KOPT-K1 (cell line): ENCODE results near the gene CDC42SE2.
"Not testable (repeated sequence)": the region's sequence is repeated elsewhere in the genome, so short reads cannot be mapped to it uniquely, and the experiment has no call there.

ENCODE experiments used
- H3K27ac ChIP-seq: fragments of 200-600 bp; sonication (generic); 2 replicates; pipeline ENCODE4 v1.5.1; 2016; ENCODE audit warnings: antibody characterized with exemption, mild to moderate bottlenecking, low read depth, low read length; ENCODE audit not compliant: poor library complexity, severe bottlenecking
- H3K36me3 ChIP-seq: fragments of 200-600 bp; sonication (generic); 2 replicates; pipeline ENCODE4 v1.5.1; 2017; ENCODE audit warnings: antibody characterized with exemption, mild to moderate bottlenecking, low read length, moderate library complexity; ENCODE audit not compliant: insufficient read depth
- H3K9me3 ChIP-seq: fragments of 200-600 bp; sonication (generic); 2 replicates; pipeline ENCODE4 v1.5.1; 2017; ENCODE audit warnings: antibody characterized with exemption, low read length, mild to moderate bottlenecking; ENCODE audit not compliant: insufficient read depth, poor library complexity, severe bottlenecking

The CDC42SE2 gene

GRCh38 chr5:131278741-131279124 lies 14.9 kb downstream of the CDC42SE2 start:
- not testable (repeated sequence) for H3K9me3 ChIP-seq, H3K36me3 ChIP-seq, H3K27ac ChIP-seq

DNA sequence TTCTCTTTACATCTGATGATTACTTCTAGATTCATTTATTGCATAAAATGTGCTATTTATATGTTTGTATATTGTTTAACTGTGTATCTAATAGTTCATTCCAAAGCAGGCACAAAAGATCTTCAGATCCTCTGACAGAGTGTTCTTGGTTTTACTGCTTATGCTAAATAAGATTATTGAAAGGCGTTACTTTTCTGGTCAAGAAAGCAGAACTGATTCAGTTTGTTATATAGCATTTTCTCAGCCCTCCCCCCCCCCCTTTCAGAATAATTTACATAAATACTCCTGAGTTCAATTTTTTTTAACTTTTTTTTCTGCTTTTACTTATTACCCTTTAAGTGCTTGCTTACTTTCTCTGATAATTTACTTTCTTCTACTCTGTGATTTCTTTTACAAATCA lies 15.4 kb downstream of the CDC42SE2 start:
- H3K9me3 ChIP-seq, result no peaks in the 10 kb centered on the region
- peaks cover 8% of the 10 kb centered on the region; the same call in 1 of the 2 replicates for H3K36me3 ChIP-seq
- H3K27ac ChIP-seq, result no peak overlapping the region

- Histone ChIP-seq H3K9me3 (no peaks in the 10 kb centered on the region), H3K27ac (peak overlapping the region; percentile 26), H3K36me3 (peaks cover 9% of the 10 kb centered on the region; the same call in 1 of the 2 replicates)
These were observed 16.6 kb downstream of the CDC42SE2 start for GRCh38 chr5:131280417-131280816.

GRCh38 chr5:131281133-131281867 lies 17.4 kb downstream of the CDC42SE2 start:
- Histone ChIP-seq H3K36me3 (peaks cover 17% of the 10 kb centered on the region), H3K27ac (peak overlapping the region; percentile 41), H3K9me3 (no peaks in the 10 kb centered on the region)

DNA sequence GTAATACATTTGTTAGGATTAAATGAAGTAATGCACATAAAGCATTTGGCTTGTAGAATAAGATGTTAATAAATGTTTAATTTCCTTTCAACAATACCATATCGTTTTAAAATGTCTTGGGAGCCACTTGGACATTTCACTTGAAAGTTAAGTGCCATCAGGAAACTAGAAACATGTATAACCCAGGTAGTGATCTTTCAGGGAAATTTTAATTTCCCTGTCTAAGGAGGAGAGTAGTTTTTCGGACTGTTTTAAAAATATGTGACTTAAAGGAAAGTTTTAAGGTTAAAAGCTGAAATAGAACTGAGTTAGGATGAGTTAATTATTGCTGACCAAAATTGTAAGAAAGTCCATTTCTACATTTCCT lies 18.0 kb downstream of the CDC42SE2 start:
- H3K9me3 ChIP-seq, result no peaks in the 10 kb centered on the region
- H3K36me3 ChIP-seq, result peaks cover 20% of the 10 kb centered on the region
- H3K27ac ChIP-seq, result peak overlapping the region; percentile 41

GRCh38 chr5:131282235-131282634 lies 18.4 kb downstream of the CDC42SE2 start:
- Histone ChIP-seq H3K36me3 (peaks cover 21% of the 10 kb centered on the region), H3K9me3 (no peaks in the 10 kb centered on the region), H3K27ac (peak overlapping the region; percentile 41)

DNA sequence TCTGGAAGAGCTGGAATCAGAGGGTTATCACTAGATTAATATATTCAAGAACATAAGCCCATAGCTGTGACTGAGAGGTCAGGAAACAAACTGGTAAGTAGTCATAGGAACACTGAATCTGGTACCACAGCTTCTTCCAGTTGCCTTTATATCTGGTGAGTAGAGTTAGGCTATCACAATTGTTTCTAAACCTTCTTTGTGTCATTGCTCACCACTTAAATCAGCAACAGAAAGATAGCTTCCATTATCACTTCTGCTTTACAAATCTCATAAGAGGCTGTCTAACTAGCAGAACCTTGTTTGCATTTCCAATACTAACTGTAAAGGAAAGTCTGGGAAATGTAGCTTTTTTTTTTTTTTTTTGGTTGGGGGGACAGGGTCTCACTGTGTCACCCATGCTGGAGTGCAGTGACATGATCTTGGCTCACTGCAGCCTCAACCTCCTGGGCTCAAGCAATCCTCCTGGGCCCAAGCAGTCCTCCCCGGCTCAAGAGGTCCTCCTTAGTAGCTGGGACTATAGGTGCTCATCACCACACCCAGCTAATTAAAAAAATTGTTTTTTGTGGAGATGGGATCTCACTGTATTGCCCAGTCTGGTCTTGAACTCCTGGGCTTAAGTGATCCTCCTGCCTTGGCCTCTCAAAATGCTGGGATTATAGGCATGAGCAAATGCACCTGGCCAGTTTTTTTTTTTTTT lies 22.0 kb downstream of the CDC42SE2 start:
- H3K36me3 ChIP-seq, result peaks cover 30% of the 10 kb centered on the region
- H3K27ac ChIP-seq, result no peak overlapping the region
- H3K9me3 ChIP-seq, result no peaks in the 10 kb centered on the region

DNA sequence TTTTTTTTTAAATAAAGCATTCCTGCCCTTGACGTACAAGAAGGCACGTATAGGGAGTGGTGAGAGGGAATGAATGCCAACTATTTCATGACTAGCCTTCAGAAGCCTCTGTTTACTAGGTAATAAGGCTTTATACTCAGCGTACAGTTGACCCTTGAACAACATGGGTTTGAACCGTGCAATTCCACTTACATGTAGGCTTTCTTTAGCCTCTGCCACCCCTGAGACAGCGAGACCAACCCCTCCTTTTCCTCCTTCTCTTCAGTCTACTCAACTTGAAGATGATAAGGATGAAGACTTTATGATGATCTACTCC lies 22.5 kb downstream of the CDC42SE2 start:
- Histone ChIP-seq H3K36me3 (peaks cover 32% of the 10 kb centered on the region), H3K9me3 (no peaks in the 10 kb centered on the region), H3K27ac (no peak overlapping the region)

GRCh38 chr5:131288328-131288727 lies 24.5 kb downstream of the CDC42SE2 start:
- Histone ChIP-seq H3K27ac (peak overlapping the region; percentile 56), H3K9me3 (no peaks in the 10 kb centered on the region)

GRCh38 chr5:131289738-131290137 lies 25.9 kb downstream of the CDC42SE2 start:
- Histone ChIP-seq H3K36me3 (peaks cover 24% of the 10 kb centered on the region), H3K9me3 (no peaks in the 10 kb centered on the region), H3K27ac (peak overlapping the region; percentile 56)

More at GRCh38 chr5:131288328-131288727, 24.5 kb downstream of the CDC42SE2 start:
- peaks cover 30% of the 10 kb centered on the region for H3K36me3 ChIP-seq

GRCh38 chr5:131296213-131296672 lies 32.4 kb downstream of the CDC42SE2 start:
- no peaks in the 10 kb centered on the region; the same call in 1 of the 2 replicates for H3K36me3 ChIP-seq
- peak overlapping the region; percentile 41 for H3K27ac ChIP-seq
- no peaks in the 10 kb centered on the region for H3K9me3 ChIP-seq

- Histone ChIP-seq H3K36me3 (no peaks in the 10 kb centered on the region; the same call in 1 of the 2 replicates), H3K9me3 (no peaks in the 10 kb centered on the region), H3K27ac (no peak overlapping the region)
These were observed 34.0 kb downstream of the CDC42SE2 start for GRCh38 chr5:131297886-131298285.

GRCh38 chr5:131299465-131299864 lies 35.6 kb downstream of the CDC42SE2 start:
- no peaks in the 10 kb centered on the region for H3K9me3 ChIP-seq
- H3K36me3 ChIP-seq, result no peaks in the 10 kb centered on the region
- no peak overlapping the region for H3K27ac ChIP-seq

GRCh38 chr5:131302506-131302905 lies 38.7 kb downstream of the CDC42SE2 start:
- Histone ChIP-seq H3K36me3 (no peaks in the 10 kb centered on the region), H3K27ac (no peak overlapping the region), H3K9me3 (peaks cover 10% of the 10 kb centered on the region)

DNA sequence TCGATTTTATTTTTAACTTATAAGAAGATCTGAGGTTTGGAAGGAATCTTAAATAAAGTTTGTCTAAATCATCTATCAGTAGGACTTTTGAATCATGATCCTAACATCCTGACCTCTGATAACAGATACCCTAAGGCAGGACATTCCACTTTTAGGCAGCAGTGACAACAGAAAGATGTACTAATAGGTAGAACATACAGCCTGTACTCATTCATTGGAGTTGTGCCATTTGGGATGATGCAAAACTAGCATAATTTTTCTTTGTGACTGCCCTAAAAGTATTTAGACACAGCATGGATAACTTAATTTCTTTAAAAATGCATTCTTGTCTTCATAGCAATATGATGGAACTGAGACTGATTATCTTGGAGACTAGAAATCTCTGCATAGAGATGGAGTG lies 39.7 kb downstream of the CDC42SE2 start:
- Histone ChIP-seq H3K9me3 (peaks cover 10% of the 10 kb centered on the region), H3K36me3 (no peaks in the 10 kb centered on the region), H3K27ac (no peak overlapping the region)

DNA sequence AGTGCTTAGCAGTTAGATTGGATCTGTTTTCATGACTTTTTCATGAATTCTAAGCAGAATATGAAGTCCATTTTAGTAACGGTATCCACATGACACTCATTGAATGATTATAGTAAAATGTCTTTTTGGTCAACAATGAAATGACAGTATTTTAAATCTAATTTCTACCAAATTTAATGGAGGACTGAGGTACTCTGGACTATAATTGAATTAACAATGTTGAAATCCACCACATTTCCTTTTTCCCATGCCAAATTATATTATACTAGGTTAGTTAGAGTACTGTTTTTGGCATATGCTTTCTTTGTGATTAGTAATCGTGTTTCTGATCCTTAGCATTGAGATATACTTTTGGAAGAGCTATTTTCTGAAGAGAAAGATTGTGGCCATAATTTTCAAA lies 40.6 kb downstream of the CDC42SE2 start:
- Histone ChIP-seq H3K9me3 (peaks cover 10% of the 10 kb centered on the region), H3K36me3 (no peaks in the 10 kb centered on the region), H3K27ac (no peak overlapping the region)
